Measurements from ENCODE around the gene KNOP1. TPM values are rescaled to one million over a fixed set of nuclear protein-coding genes. Genes with fewer than 3 reads are reported as not detected.
"Not testable (repeated sequence)": the region's sequence is repeated elsewhere in the genome, so short reads cannot be mapped to it uniquely, and the experiment has no call there.

KNOP1 gene
- total and polyA plus RNA-seq, 2 of the 4 experiments (the other 2 are of a cell fraction) = 7.0 to 8.4 TPM

GRCh38 chr16:19666477-19666876 lies 51.5 kb downstream of the KNOP1 start:
- Histone ChIP-seq H3K14ac (replicated peaks; ENCODE audit: low read depth, low read length) (no peak overlapping the region), H2BK5ac (ENCODE audit: low read depth, low read length, poor library complexity, severe bottlenecking) (no peak overlapping the region), H3K56ac (ENCODE audit: extremely low read depth, insufficient read depth, low read length) (no peak overlapping the region), H2AK9ac (replicated peaks; ENCODE audit: low read depth, low read length, poor library complexity) (no peak overlapping the region), H2AFZ (replicated peaks; ENCODE audit: low read length, poor library complexity) (no peak overlapping the region), H3K4me2 (ENCODE audit: low read depth, low read length) (no peak overlapping the region), H2BK20ac (ENCODE audit: low read depth, low read length) (no peak overlapping the region), H3K18ac (ENCODE audit: low read depth, low read length) (no peak overlapping the region), H2BK120ac (ENCODE audit: low read depth, low read length) (no peak overlapping the region), H4K91ac (ENCODE audit: insufficient read depth, low read depth, low read length) (no peak overlapping the region), H3K79me1 (ENCODE audit: low read depth in 1 of 2, low read length in 2 of 2) (no peaks in the 10 kb centered on the region), H4K20me1 (ENCODE audit: insufficient read depth, low read length) (no peaks in the 10 kb centered on the region), H3K9me3 (ENCODE audit: control insufficient read depth, insufficient read depth, low read length) (no peaks in the 10 kb centered on the region), H3K4me1 (ENCODE audit: control insufficient read depth, insufficient read depth, low read length) (no peaks in the 10 kb centered on the region), H3K36me3 (ENCODE audit: control insufficient read depth, insufficient read depth, low read length) (peaks cover 10% of the 10 kb centered on the region), H2BK15ac (ENCODE audit: low read depth, low read length) (no peak overlapping the region), H3K4ac (ENCODE audit: low read depth, low read length) (no peak overlapping the region), H4K5ac (ENCODE audit: low read depth, low read length) (no peak overlapping the region), H3K27ac (ENCODE audit: insufficient read depth, low read length) (no peak overlapping the region), H3K27me3 (ENCODE audit: control insufficient read depth, insufficient read depth, low read length) (no peaks in the 10 kb centered on the region), H3K4me3 (ENCODE audit: insufficient read depth, low read depth, low read length) (no peak overlapping the region), H3K9me1 (ENCODE audit: insufficient read depth, low read length) (no peaks in the 10 kb centered on the region), H2AK5ac (ENCODE audit: low read depth, low read length) (no peak overlapping the region), H3K9ac (ENCODE audit: low read depth, low read length) (no peak overlapping the region), H4K8ac (ENCODE audit: low read depth in 2 of 2, low read length in 2 of 2) (no peak overlapping the region), H3K23ac (ENCODE audit: low read depth, low read length) (no peak overlapping the region)
- POLR2A ChIA-PET (ENCODE audit: unreplicated experiment) = no interaction called here
- DNase-seq (no peak), ATAC-seq (ENCODE audit: low read depth) (no peak)
- intact Hi-C loops (cut with micrococcal nuclease) = no loop called here
- CTCF ChIA-PET = no interaction called here
- no peak for TF ChIP-seq MAZ (IDR thresholded peaks at IDR 0.05; ENCODE audit: borderline replicate concordance, low read depth, low read length)
- TF ChIP-seq CTCF (conservative IDR thresholded peaks at IDR 0.05; ENCODE audit: low read depth, low read length) = no peak
- no peak for TF ChIP-seq CEBPB (IDR thresholded peaks at IDR 0.05; ENCODE audit: low read depth, low read length)
- dilution Hi-C loops (cut with HindIII; ENCODE audit: low sequenced_read_pairs, unreplicated experiment) = no loop called here
- WGBS, 2 experiments (ENCODE audit: extremely low coverage in 2 of 2, insufficient read length in 1 of 2) = no CpG with 5 or more reads among the region's 3 CpGs
- in situ Hi-C loops (cut with MboI; ENCODE audit: low sequenced_read_pairs) = no loop called here
- BruUV-seq (replicated peaks) = no TSS peak

- H2BK20ac ChIP-seq (ENCODE audit: low read depth, low read length); POLR2A ChIA-PET (ENCODE audit: unreplicated experiment); in situ Hi-C loops (cut with MboI; ENCODE audit: low sequenced_read_pairs); CTCF ChIA-PET; H3K79me1 ChIP-seq (ENCODE audit: low read depth in 1 of 2, low read length in 2 of 2); H3K56ac ChIP-seq (ENCODE audit: extremely low read depth, insufficient read depth, low read length); H2AFZ ChIP-seq (replicated peaks; ENCODE audit: low read length, poor library complexity); BruUV-seq (replicated peaks); H3K14ac ChIP-seq (replicated peaks; ENCODE audit: low read depth, low read length); H3K4me3 ChIP-seq (ENCODE audit: insufficient read depth, low read depth, low read length); H3K18ac ChIP-seq (ENCODE audit: low read depth, low read length); H3K27me3 ChIP-seq (ENCODE audit: control insufficient read depth, insufficient read depth, low read length); DNase-seq; H3K23ac ChIP-seq (ENCODE audit: low read depth, low read length); H4K91ac ChIP-seq (ENCODE audit: insufficient read depth, low read depth, low read length); H2AK5ac ChIP-seq (ENCODE audit: low read depth, low read length); H3K4me1 ChIP-seq (ENCODE audit: control insufficient read depth, insufficient read depth, low read length); ATAC-seq (ENCODE audit: low read depth); H2BK15ac ChIP-seq (ENCODE audit: low read depth, low read length); H4K5ac ChIP-seq (ENCODE audit: low read depth, low read length); H2BK5ac ChIP-seq (ENCODE audit: low read depth, low read length, poor library complexity, severe bottlenecking); H2BK120ac ChIP-seq (ENCODE audit: low read depth, low read length); H4K8ac ChIP-seq (ENCODE audit: low read depth in 2 of 2, low read length in 2 of 2); H2AK9ac ChIP-seq (replicated peaks; ENCODE audit: low read depth, low read length, poor library complexity); H3K4ac ChIP-seq (ENCODE audit: low read depth, low read length); H3K9me1 ChIP-seq (ENCODE audit: insufficient read depth, low read length); intact Hi-C loops (cut with micrococcal nuclease); H3K4me2 ChIP-seq (ENCODE audit: low read depth, low read length); H3K9ac ChIP-seq (ENCODE audit: low read depth, low read length); H3K9me3 ChIP-seq (ENCODE audit: control insufficient read depth, insufficient read depth, low read length); dilution Hi-C loops (cut with HindIII; ENCODE audit: low sequenced_read_pairs, unreplicated experiment); H3K27ac ChIP-seq (ENCODE audit: insufficient read depth, low read length); H4K20me1 ChIP-seq (ENCODE audit: insufficient read depth, low read length): not testable (repeated sequence)
- peaks cover 10% of the 10 kb centered on the region for H3K36me3 ChIP-seq (ENCODE audit: control insufficient read depth, insufficient read depth, low read length)
- WGBS, 2 experiments (ENCODE audit: extremely low coverage in 2 of 2, insufficient read length in 1 of 2) = no CpG with 5 or more reads among the region's 3 CpGs
Measured at GRCh38 chr16:19665313-19665712, 52.7 kb downstream of the KNOP1 start.
